ENCODE data around the gene SUN1.
A peak's percentile ranks its signal among the peaks of the same experiment; 100 is the strongest.
"Not testable (repeated sequence)": the region's sequence is repeated elsewhere in the genome, so short reads cannot be mapped to it uniquely, and the experiment has no call there.

The SUN1 gene, protein sequence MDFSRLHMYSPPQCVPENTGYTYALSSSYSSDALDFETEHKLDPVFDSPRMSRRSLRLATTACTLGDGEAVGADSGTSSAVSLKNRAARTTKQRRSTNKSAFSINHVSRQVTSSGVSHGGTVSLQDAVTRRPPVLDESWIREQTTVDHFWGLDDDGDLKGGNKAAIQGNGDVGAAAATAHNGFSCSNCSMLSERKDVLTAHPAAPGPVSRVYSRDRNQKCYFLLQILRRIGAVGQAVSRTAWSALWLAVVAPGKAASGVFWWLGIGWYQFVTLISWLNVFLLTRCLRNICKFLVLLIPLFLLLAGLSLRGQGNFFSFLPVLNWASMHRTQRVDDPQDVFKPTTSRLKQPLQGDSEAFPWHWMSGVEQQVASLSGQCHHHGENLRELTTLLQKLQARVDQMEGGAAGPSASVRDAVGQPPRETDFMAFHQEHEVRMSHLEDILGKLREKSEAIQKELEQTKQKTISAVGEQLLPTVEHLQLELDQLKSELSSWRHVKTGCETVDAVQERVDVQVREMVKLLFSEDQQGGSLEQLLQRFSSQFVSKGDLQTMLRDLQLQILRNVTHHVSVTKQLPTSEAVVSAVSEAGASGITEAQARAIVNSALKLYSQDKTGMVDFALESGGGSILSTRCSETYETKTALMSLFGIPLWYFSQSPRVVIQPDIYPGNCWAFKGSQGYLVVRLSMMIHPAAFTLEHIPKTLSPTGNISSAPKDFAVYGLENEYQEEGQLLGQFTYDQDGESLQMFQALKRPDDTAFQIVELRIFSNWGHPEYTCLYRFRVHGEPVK

DNA sequence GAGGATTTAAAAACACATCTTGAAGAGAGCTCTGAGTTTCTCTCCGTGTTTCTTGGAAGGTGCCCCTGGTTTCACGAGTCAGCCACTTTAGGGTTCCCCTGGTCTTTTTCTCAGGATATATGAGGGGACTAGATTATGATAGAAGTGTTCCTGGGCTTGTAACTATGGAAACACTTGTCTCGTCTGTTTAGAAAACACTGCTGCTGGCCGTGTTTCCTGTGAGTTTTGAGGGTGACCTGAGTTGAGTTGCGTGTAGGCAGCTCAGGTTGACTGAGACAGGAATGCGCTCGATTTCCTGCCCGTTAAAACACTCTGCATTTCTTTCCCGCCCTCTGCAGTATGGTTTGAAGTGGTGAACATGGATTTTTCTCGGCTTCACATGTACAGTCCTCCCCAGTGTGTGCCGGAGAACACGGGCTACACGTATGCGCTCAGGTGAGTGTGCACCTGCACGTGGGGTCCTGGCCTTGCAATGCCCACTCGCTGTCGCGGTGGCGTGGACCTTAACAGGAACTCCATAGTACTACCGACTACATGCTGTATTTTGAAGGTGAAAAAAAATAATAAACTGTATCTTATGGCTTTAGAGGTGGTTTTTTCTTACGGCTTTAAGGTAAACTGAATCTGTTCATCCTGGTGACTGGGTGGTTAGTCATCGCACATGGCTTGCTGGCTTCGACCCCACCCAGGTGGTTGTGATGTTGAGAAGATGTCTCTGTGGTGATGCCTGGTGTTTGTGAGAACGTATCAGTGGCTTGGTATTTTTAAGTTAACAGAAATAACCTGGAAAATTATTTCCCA, at the start of gene SUN1:
Gene SUN1 (plus strand): TSS at position 310 of the 801 bp plus-strand sequence. CDS start 49 bp downstream, at position 359.
- H3K27me3 Mint-ChIP-seq: no peaks in the 10 kb centered on the region
- peaks cover 44% of the 10 kb centered on the region for H3K36me3 Mint-ChIP-seq (ENCODE audit: low read depth)
- peak within 1 kb of the TSS; percentile 98 for H3K27ac Mint-ChIP-seq
- no peaks in the 10 kb centered on the region for H3K9me3 Mint-ChIP-seq
- peak within 1 kb of the TSS; percentile 70 for H3K4me3 Mint-ChIP-seq
- peaks cover 72% of the 10 kb centered on the region for H3K4me1 Mint-ChIP-seq (ENCODE audit: low read depth)
- peak; percentile 65 for DNase-seq

DNA sequence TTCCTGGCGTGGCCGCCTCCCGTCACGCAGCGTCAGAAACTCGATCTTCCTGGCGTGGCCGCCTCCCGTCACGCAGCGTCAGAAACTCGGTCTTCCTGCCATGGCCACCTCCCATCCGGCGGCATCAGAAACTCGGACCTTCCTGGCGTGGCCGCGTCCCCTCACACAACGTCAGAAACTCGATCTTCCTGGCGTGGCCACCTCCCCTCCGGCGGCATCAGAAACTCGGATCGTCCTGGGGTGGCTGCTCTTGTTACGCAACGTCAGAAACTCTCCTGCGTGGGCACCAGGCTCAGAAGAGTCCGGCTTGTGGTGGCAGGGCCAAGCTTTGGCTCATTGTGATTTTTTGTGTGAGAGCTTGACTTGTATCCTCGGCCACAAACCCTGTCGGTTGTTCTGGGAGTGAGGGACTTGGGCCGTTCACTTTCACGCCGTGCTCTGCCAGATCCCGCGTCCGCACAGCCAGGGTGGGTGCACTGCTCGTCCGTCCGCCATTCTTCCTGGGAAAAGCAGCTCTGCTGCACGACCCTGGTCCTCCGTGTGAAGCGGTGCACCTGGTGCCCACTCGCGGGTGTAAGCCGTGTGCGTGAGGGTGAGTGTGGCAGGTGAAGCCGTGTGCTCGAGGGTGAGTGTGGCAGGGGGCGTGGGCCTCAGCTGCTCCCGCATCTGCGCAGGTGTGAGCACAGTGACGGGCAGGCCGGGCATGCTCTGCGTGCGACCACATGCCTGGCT, 49.4 kb upstream of the SUN1 start:
- no peak for DNase-seq
- Mint-ChIP-seq H3K9me3 (no peaks in the 10 kb centered on the region), H3K36me3 (ENCODE audit: low read depth) (peaks cover 84% of the 10 kb centered on the region), H3K4me1 (ENCODE audit: low read depth) (no peaks in the 10 kb centered on the region), H3K4me3 (no peak overlapping the region), H3K27ac (no peak overlapping the region), H3K27me3 (no peaks in the 10 kb centered on the region)

DNA sequence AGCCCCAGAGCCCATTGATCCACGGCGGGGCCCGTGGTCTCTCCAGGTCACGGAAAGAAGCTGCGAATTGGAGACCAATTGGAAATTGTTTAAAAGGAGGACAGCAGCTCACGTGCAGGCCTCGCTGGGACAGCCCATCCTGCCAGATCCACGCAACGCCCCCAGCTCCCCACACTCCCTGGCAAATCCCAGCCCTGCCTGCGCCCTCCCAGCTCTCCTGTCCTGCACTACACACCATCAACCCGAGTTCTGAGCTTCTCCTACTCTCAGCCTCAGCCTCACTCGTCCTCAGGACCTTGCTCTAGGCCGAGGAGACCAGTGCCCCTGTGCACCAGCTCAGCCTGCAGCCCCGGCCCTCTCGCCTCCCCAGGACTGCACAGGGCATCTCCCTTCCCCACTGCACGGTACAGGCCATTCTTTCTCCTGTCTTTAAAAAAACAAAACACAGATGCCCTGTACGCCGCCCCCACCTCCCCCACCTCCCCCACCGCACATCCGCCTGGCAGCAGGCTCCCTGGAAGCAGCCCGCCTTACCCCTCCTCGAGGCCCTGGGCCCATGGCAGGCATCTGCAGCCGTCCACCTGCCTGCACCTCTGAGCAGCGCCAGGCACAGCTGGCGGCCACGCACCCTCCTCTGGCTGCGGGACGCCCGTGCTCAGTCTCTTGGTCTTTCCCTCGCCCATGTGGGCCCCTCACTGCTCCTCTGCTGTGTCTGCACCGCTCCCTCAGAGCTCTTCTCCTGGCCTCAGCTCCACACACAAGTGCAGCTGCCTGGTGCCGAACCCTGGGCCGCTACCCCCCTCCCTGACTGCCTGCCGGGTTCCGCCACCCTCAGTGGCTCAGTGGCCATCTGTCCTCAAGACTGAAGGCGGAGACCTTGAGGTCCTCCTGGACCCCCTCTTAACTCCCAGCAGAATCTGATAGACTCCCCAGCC, 48.5 kb upstream of the SUN1 start:
- Mint-ChIP-seq H3K4me1 (ENCODE audit: low read depth) (no peaks in the 10 kb centered on the region), H3K9me3 (no peaks in the 10 kb centered on the region), H3K27ac (peak overlapping the region; percentile 67), H3K36me3 (ENCODE audit: low read depth) (peaks cover 85% of the 10 kb centered on the region), H3K4me3 (no peak overlapping the region), H3K27me3 (no peaks in the 10 kb centered on the region)
- DNase-seq: no peak

DNA sequence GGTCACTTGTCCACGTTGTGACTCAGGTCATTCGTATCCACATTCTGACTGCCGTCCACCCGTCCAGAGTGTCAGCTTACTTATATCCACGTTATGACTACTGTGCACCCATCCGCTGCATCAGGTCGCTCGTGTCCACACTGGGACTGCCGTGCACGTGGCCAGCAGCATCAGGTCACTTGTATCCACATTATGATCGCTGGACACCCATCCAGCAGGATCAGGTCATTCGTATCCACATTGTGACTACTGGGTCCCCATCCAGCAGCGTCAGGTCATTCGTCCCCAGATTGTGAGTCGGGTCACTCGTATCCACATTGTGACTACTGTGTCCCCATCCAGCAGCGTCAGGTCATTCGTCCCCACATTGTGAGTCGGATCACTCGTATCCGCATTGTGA, 47.3 kb upstream of the SUN1 start:
- no peaks in the 10 kb centered on the region for H3K27me3 Mint-ChIP-seq
- peaks cover 87% of the 10 kb centered on the region for H3K36me3 Mint-ChIP-seq (ENCODE audit: low read depth)
- no peak overlapping the region for H3K4me3 Mint-ChIP-seq
- H3K9me3 Mint-ChIP-seq: peaks cover 3% of the 10 kb centered on the region
- H3K27ac Mint-ChIP-seq: no peak overlapping the region
- H3K4me1 Mint-ChIP-seq (ENCODE audit: low read depth): no peaks in the 10 kb centered on the region
- DNase-seq: no peak

DNA sequence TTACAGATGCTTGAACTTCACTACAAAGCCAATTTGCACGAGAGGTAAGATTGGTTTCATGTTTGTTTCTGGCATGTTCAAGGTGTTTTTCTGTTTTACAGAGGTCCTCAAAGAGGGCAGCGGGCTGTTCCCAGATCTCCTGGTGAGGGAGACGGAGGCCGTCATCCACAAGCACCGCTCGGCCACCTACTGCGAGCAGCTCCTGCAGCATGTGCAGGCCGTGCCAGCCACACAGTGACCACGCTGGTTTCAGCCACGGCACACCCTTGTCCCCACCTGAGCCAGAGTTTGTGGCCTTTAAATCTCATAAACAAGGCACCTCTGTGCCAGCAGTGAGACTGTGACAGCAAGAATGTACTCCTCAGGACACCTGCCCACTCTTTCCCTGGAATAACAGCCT, 46.9 kb upstream of the SUN1 start:
- no peaks in the 10 kb centered on the region for H3K4me1 Mint-ChIP-seq (ENCODE audit: low read depth)
- DNase-seq: no peak
- H3K27ac Mint-ChIP-seq: no peak overlapping the region
- no peaks in the 10 kb centered on the region for H3K27me3 Mint-ChIP-seq
- H3K4me3 Mint-ChIP-seq: no peak overlapping the region
- H3K36me3 Mint-ChIP-seq (ENCODE audit: low read depth): peaks cover 86% of the 10 kb centered on the region
- H3K9me3 Mint-ChIP-seq: peaks cover 3% of the 10 kb centered on the region

DNA sequence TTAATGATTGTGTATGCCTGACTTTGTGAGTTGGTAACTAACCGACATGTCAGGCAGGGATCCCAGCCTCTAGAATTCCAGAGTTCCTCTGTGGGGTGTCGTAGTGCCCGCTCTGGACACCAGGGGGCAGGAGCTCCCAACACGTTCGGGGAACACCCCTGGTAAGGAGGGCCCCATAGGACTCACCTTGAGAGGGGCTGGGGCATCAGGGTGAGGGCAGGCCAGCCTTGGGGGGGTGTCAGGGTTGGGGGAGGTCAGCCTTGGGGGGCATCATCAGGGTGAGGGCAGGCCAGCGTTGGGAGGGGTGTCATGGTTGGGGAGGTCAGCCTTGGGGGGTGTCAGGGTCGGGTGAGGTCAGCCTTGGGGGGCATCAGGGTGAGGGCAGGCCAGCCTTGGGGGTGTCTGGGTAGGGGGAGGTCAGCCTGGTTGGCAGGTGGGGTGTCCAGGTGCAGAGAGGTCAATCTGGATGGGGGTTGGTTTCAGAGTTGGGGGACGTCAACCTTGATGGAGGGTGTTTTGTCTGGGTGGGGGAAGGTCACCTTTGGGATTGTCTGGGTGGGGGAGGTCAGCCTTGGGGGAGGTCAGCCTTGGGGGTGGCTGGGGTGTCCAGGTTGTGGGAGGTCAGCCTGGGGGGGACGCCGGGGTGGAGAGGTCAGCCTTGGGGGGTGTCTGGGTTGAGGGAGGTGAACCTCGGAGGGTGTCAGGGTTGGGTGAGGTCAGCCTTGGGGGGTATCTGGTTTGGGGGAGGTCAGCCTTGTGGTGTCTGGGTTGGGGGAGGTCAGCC, 45.6 kb upstream of the SUN1 start:
- no peak overlapping the region for H3K27ac Mint-ChIP-seq
- peak; percentile 81 for DNase-seq
- H3K9me3 Mint-ChIP-seq: peaks cover 3% of the 10 kb centered on the region
- H3K4me3 Mint-ChIP-seq: no peak overlapping the region
- no peaks in the 10 kb centered on the region for H3K4me1 Mint-ChIP-seq (ENCODE audit: low read depth)
- H3K27me3 Mint-ChIP-seq: no peaks in the 10 kb centered on the region
- peaks cover 73% of the 10 kb centered on the region for H3K36me3 Mint-ChIP-seq (ENCODE audit: low read depth)

DNA sequence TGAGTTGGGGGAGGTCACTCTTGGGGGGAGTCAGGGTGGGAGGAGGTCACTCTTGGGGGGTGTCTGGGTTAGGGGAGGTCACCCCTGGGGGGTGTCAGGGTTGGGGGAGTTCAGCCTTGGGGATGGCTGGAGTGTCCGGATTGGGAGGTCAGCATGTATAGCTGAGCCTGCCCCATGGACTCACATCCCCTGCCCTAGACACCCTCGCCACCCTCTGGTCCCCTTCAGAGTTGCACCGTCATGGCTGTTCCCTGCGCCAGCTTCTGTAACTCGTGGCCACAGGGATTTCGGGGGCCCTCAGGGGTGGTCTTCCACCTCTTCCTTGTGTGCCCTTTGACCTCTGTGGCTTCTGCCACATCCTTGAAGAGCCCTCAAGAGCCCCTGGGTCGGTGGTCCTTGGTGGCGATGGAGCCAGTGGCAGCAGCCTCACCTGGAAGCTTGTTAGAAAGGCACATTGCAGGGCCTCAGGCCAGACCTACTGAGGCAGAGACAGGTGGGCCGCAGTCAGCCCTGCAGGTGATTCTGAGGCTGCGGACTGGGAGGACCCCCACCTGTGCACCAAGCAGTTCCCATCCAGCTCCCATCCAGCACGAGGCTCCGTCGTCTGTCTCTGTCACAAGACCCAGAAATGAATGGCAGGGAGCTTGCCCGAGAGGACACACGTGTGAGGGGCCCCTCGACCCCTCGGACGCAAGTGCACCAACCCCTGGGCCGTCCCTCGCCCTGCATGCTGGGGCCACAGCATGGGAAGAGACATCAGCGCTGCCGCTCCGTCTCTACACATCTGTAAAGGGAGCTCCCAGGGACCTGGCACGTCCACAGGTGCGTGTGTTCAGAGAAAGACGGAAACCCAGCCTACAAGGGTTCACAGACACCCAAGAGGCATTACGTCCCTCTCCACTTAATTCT, 44.7 kb upstream of the SUN1 start:
- Mint-ChIP-seq H3K9me3 (peaks cover 3% of the 10 kb centered on the region), H3K4me3 (no peak overlapping the region), H3K27me3 (no peaks in the 10 kb centered on the region), H3K36me3 (ENCODE audit: low read depth) (peaks cover 67% of the 10 kb centered on the region), H3K27ac (no peak overlapping the region), H3K4me1 (ENCODE audit: low read depth) (no peaks in the 10 kb centered on the region)
- no peak for DNase-seq

DNA sequence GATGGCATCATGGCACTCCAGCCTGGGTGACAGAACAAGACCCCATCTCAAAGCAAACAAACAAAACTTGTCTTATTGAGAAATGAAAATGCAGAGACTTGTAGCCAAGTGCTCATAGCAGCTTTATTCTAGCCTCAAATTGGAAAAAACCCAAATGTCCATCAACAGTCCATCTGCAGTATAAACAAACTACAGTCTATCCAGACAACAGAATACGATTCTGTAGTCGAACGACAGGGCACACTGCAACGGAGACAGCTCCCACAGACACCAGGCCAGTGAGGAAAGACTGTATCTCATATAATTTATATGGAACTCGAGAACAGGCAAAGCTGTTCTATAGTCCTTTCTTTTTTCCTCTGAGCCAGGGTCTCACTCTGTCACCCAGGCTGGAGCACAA, 40.8 kb upstream of the SUN1 start:
- Mint-ChIP-seq H3K4me3 (no peak overlapping the region), H3K27ac (no peak overlapping the region), H3K36me3 (ENCODE audit: low read depth) (peaks cover 37% of the 10 kb centered on the region), H3K27me3 (no peaks in the 10 kb centered on the region), H3K4me1 (ENCODE audit: low read depth) (no peaks in the 10 kb centered on the region), H3K9me3 (peaks cover 3% of the 10 kb centered on the region)
- DNase-seq: no peak

DNA sequence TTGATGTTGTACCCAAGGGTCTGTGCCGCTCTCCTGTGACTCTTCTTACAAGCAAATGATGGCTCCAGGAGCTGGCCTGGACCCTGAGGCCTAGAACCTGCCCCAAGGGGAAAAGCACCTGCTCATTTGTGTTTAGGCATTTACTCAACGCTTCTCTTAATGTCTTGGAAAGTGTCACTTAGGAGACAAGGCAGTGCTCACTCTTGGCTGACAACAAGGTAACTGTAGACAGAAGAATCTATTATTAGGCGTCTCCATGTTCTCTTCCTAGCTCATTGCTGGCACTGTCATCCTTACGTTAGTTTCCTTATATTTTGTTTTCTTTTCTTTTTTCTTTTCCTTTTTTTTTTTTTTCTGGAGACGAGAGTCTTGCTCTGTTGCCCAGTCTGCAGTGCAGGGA, 38.1 kb upstream of the SUN1 start:
- no peak for DNase-seq
- Mint-ChIP-seq H3K36me3 (ENCODE audit: low read depth) (peaks cover 26% of the 10 kb centered on the region), H3K9me3 (peaks cover 2% of the 10 kb centered on the region), H3K27me3 (no peaks in the 10 kb centered on the region), H3K4me1 (ENCODE audit: low read depth) (no peaks in the 10 kb centered on the region), H3K4me3 (no peak overlapping the region), H3K27ac (no peak overlapping the region)

DNA sequence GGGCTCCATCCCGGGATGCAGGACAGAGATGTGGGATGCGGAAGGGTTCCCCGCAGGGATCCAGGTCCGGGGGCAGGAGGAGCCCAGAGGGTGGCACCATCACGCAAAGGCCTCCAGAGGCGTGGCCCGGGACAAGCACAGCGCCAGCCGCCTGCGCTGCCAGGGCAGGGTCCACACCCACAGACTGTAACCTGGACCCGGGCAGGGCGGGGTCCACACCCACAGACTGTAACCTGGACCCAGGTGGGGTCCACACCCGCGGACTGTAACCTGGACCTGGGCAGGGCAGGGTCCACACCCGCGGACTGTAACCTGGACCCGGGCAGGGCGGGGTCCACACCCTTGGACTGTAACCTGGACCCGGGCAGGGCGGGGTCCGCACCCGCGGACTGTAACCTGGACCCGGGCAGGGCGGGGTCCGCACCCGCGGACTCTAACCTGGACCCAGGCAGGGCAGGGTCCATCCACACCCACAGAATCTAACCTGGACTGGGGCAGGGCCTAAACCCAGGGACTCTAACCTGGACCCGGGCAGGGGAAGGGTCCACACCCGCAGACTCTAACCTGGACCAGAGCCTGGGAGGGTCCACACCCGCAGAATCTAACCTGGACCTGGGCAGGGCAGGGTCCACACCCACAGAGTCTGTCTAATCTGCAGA, 37.5 kb upstream of the SUN1 start:
- Mint-ChIP-seq H3K4me3 (no peak overlapping the region), H3K27me3 (no peaks in the 10 kb centered on the region), H3K9me3 (no peaks in the 10 kb centered on the region), H3K27ac (no peak overlapping the region), H3K4me1 (ENCODE audit: low read depth) (no peaks in the 10 kb centered on the region), H3K36me3 (ENCODE audit: low read depth) (peaks cover 21% of the 10 kb centered on the region)
- no peak for DNase-seq

DNA sequence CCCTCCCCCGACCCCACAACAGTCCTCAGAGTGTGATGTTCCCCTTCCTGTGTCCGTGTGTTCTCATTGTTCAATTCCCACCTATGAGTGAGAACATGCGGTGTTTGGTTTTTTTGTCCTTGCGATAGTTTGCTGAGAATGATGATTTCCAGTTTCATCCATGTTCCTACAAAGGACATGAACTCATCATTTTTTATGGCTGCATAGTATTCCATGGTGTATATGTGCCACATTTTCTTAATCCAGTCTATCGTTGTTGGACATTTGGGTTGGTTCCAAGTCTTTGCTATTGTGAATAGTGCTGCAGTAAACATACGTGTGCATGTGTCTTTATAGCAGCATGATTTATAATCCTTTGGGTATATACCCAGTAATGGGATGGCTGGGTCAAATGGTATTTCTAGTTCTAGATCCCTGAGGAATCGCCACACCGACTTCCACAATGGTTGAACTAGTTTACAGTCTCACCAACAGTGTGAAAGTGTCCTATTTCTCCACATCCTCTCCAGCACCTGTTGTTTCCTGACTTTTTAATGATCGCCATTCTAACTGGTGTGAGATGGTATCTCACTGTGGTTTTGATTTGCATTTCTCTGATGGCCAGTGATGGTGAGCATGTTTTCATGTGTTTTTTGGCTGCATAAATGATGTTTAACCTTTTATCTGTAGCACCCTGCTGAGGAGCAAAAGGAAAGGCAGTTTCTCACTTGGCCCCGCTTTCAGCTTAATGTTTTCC, 35.7 kb upstream of the SUN1 start:
- not testable (repeated sequence) for H3K4me1 Mint-ChIP-seq (ENCODE audit: low read depth); H3K27me3 Mint-ChIP-seq; H3K9me3 Mint-ChIP-seq; H3K4me3 Mint-ChIP-seq; DNase-seq; H3K27ac Mint-ChIP-seq
- H3K36me3 Mint-ChIP-seq (ENCODE audit: low read depth): peaks cover 16% of the 10 kb centered on the region
